HG03575 (cell line): ENCODE measurements around the gene TMTC2.

Source experiments
- ATAC-seq: cut with Tn5 transposase; IDR thresholded peaks from one replicate; pipeline ENCODE4 v1.9.1; 2021; ENCODE audit not compliant: unreplicated experiment, insufficient number of reproducible peaks, low FRiP score; ENCODE audit errors: extremely low read depth

The TMTC2 gene

GRCh38 chr12:83172866-83173649 is 486.4 kb downstream of the TMTC2 start:
- ATAC-seq = no peak

- ATAC-seq = no peak
Observed at GRCh38 chr12:83179999-83180398, 493.3 kb downstream of the TMTC2 start.

- ATAC-seq = no peak
Observed at GRCh38 chr12:83181074-83181473, 494.4 kb downstream of the TMTC2 start.

GRCh38 chr12:83183132-83183531 is 496.4 kb downstream of the TMTC2 start:
- ATAC-seq = no peak
